ENCODE data around the gene AOPEP. TPM values are rescaled to one million over a fixed set of nuclear protein-coding genes. Genes with fewer than 3 reads are reported as not detected.

AOPEP gene
- total and polyA plus RNA-seq, 9 of the 15 experiments (the other 6 are each of a cell fraction or from before 2014, with no cell fraction given), result 4.5 to 19.3 (median 13.5) TPM

DNA sequence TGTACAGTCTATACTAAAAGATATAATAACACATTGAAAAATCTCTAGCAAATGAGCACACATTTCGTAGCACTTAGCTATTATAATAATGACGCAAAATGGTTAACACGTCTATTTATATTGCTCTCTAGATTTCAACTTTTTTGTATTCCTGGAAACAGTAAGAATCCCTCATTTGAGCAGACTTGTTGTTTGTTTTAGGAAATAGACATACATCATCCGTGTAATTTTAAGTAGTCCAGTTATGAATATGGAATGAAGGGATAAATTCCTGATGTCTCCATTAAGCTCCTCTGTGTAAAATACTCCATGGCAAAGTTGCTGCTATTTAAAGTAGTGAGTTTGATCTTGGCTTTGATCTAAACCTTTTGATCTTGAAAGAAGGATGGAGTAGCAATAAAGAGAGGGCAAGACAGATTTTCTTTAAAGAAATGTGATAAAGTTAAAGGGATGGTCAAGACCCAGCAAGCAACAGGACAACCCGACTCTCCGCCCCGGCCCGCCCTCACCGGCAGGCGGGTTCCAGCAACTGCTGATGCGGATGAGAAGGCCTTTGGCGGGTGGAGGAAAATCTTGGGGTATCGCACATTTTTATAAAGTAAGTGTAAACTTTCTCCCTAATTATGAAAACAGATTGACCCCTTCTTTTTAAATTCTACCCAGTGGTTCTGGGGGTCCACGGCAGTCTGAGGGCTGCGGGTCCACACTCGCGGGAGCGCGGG, 277.4 kb downstream of the AOPEP start (continued):
- TF ChIP-seq SRF (CRISPR knock-in tag; IDR thresholded peaks at IDR 0.05) (no peak), HDAC3 (IDR thresholded peaks at IDR 0.05; ENCODE audit: borderline replicate concordance, partially characterized antibody) (no peak)

GRCh38 chr9:95004411-95005277, 278.1 kb downstream of the AOPEP start:
- CTCF ChIA-PET (ENCODE audit: low intra/inter-chr PET ratio), result no interaction called here
- FAIRE-seq, result no peak
- TF ChIP-seq RB1 (IDR thresholded peaks at IDR 0.05; ENCODE audit: low read depth), result peak; percentile 74
- peak; percentile 83 for TF ChIP-seq SMAD4 (CRISPR knock-in tag; conservative IDR thresholded peaks at IDR 0.05)
- no peak for TF ChIP-seq HMGXB4 (CRISPR knock-in tag; IDR thresholded peaks at IDR 0.05)
- no peak for TF ChIP-seq ZNF23 (CRISPR knock-in tag; IDR thresholded peaks at IDR 0.05)
- TF ChIP-seq MAZ (CRISPR knock-in tag; conservative IDR thresholded peaks at IDR 0.05 in 1 of 2, IDR thresholded peaks at IDR 0.05 in 1 of 2), result 0 out of 4 replicates have a peak, but pooled peaks of 1 of the 2 experiments have one; percentile 24
- TF ChIP-seq RBM34 (IDR thresholded peaks at IDR 0.05; ENCODE audit: borderline replicate concordance, insufficient read depth, low read length), result no peak
- TF ChIP-seq ZKSCAN8 (CRISPR knock-in tag; IDR thresholded peaks at IDR 0.05), result no peak
- TF ChIP-seq HLTF (IDR thresholded peaks at IDR 0.05), result no peak
- no peak for TF ChIP-seq FOXM1 (IDR thresholded peaks at IDR 0.05; ENCODE audit: low read depth)
- TF ChIP-seq FOXM1 (CRISPR knock-in tag; IDR thresholded peaks at IDR 0.05; ENCODE audit: low read depth), result no peak
- no peak for TF ChIP-seq RBM14 (IDR thresholded peaks at IDR 0.05; ENCODE audit: borderline replicate concordance, insufficient read depth, low read depth, low read length)
- 0 out of 2 replicates have a peak, but pooled peaks have one; percentile 30 for TF ChIP-seq ZNF12 (CRISPR knock-in tag; IDR thresholded peaks at IDR 0.05)
- peak; percentile 49 for TF ChIP-seq ZFX (CRISPR knock-in tag; IDR thresholded peaks at IDR 0.05)
- no peak for TF ChIP-seq ESRRB (CRISPR knock-in tag; IDR thresholded peaks at IDR 0.05; ENCODE audit: borderline replicate concordance)
- TF ChIP-seq ZNF3 (CRISPR knock-in tag; IDR thresholded peaks at IDR 0.05), result no peak
- no peak for TF ChIP-seq CBFA2T3 (IDR thresholded peaks at IDR 0.05)
- no peak for TF ChIP-seq ZZZ3 (IDR thresholded peaks at IDR 0.05)

More at GRCh38 chr9:95004411-95005277, 278.1 kb downstream of the AOPEP start:
- DNase-seq (ENCODE audit: extremely low read depth in 1 of 4, low spot score in 3 of 4) (peak; percentile 63 to 80 (median 76)), ATAC-seq (peak; percentile 89)
- H3K27ac ChIP-seq (ENCODE audit: extremely low read depth, low read depth, low read length), result peak overlapping the region; percentile 49; the same call in 1 of the 3 replicates
- POLR2A ChIA-PET, result no interaction called here
- WGBS (ENCODE audit: insufficient coverage, low coverage, missing lambda C conversion rate), result 0% methylated on average over 15 of the region's 133 CpGs
- intact Hi-C loops (cut with micrococcal nuclease) (no loop called here), in situ Hi-C loops (cut with MboI) (no loop called here)
- H3K9me1 ChIP-seq (ENCODE audit: control insufficient read depth, insufficient read depth, low read length), result no peaks in the 10 kb centered on the region
- peak overlapping the region; percentile 76 for H3K4me2 ChIP-seq (ENCODE audit: insufficient read depth, low read length)
- H3K9me3 ChIP-seq (replicated peaks; ENCODE audit: control insufficient read depth, insufficient read depth, low read depth, low read length), result no peaks in the 10 kb centered on the region
- H3K79me2 ChIP-seq (ENCODE audit: control insufficient read depth, insufficient read depth, low read length), result 0 out of 3 replicates have a peak, but pooled peaks cover 3% of the 10 kb centered on the region
- peak overlapping the region; percentile 58 for H3K4me3 ChIP-seq
- H3K36me3 ChIP-seq (ENCODE audit: control insufficient read depth, insufficient read depth, low read length), result 0 out of 3 replicates have a peak, but pooled peaks cover 2% of the 10 kb centered on the region
- peaks cover 2% of the 10 kb centered on the region; the same call in 1 of the 2 replicates for H4K20me1 ChIP-seq (replicated peaks; ENCODE audit: control insufficient read depth, insufficient read depth, low read length)
- H3K4me1 ChIP-seq (replicated peaks in 1 of 2; ENCODE audit: control insufficient read depth in 2 of 2, insufficient read depth in 2 of 2, low read length in 2 of 2), result peaks cover 5 to 12% of the 10 kb centered on the region in 2 experiments; a peak in 2 of 5 replicates
- no TSS peak for BruUV-seq (replicated peaks)
- no peaks in the 10 kb centered on the region for H3K27me3 ChIP-seq (ENCODE audit: control insufficient read depth in 2 of 2, insufficient read depth in 2 of 2, low read length in 2 of 2)
- H3K9ac ChIP-seq (ENCODE audit: insufficient read depth in 1 of 2, low read depth in 2 of 2, low read length in 2 of 2), result peak overlapping the region; percentile 51 to 94; a peak in 3 of 4 replicates
- peak overlapping the region; percentile 91 for H2AFZ ChIP-seq (ENCODE audit: low read depth, low read length)

Data from K562 (cell line).